Astrocyte (in vitro differentiated cells and primary cell): ENCODE results near the gene DNAH1. TPM values are rescaled to one million over a fixed set of nuclear protein-coding genes. Genes with fewer than 3 reads are reported as not detected.

Source experiments
- DNase-seq: peaks from one replicate; pipeline ENCODE4 v3.0.0-alpha.2; 2010; ENCODE audit warnings: low read depth
- FAIRE-seq: peaks from 2 replicates; lab custom pipeline; 2011; peaks lifted over from hg19 to GRCh38; lab: Jason Lieb, UNC
- H2AFZ ChIP-seq: 2 replicates; pipeline ENCODE4 v1.6.0; 2012; ENCODE audit warnings: low read depth, low read length, inconsistent platforms
- H3K27ac ChIP-seq: 2 replicates; pipeline ENCODE4 v1.5.1; 2011; ENCODE audit warnings: low read depth, low read length, inconsistent platforms
- H3K27me3 ChIP-seq: 2 replicates; pipeline ENCODE4 v1.6.0; 2011; ENCODE audit warnings: low read length, inconsistent platforms; ENCODE audit not compliant: insufficient read depth
- H3K36me3 ChIP-seq: 2 replicates; pipeline ENCODE4 v1.5.1; 2011; ENCODE audit warnings: low read length, inconsistent platforms; ENCODE audit not compliant: insufficient read depth
- H3K4me1 ChIP-seq: 2 replicates; pipeline ENCODE4 v1.5.1; 2011; ENCODE audit warnings: low read length, inconsistent platforms; ENCODE audit not compliant: insufficient read depth
- H3K4me2 ChIP-seq: 2 replicates; pipeline ENCODE4 v1.6.0; 2012; ENCODE audit warnings: low read length, inconsistent platforms
- H3K4me3 ChIP-seq: 2 replicates; pipeline ENCODE4 v1.5.1; 2011; ENCODE audit warnings: low read depth, mild to moderate bottlenecking, low read length, inconsistent platforms; ENCODE audit not compliant: insufficient read depth
- H3K79me2 ChIP-seq: 2 replicates; pipeline ENCODE4 v1.6.0; 2012; ENCODE audit warnings: mild to moderate bottlenecking, low read length, inconsistent platforms; ENCODE audit not compliant: insufficient read depth
- H3K9ac ChIP-seq: 2 replicates; pipeline ENCODE4 v1.6.0; 2012; ENCODE audit warnings: mild to moderate bottlenecking, low read length, inconsistent platforms
- H3K9me3 ChIP-seq: 2 replicates; pipeline ENCODE4 v1.5.1; 2012; ENCODE audit warnings: low read depth, mild to moderate bottlenecking, low read length, inconsistent platforms; ENCODE audit not compliant: insufficient read depth
- H4K20me1 ChIP-seq: 2 replicates; pipeline ENCODE4 v1.6.0; 2012; ENCODE audit warnings: low read length, inconsistent platforms; ENCODE audit not compliant: insufficient read depth
- H3K27ac Mint-ChIP-seq: one replicate; pipeline ENCODE4 v1.8.0; 2021; ENCODE audit warnings: mild to moderate bottlenecking, mixed read lengths; ENCODE audit not compliant: unreplicated experiment
- H3K27me3 Mint-ChIP-seq: one replicate; pipeline ENCODE4 v1.8.0; 2021; ENCODE audit warnings: low read depth, mixed read lengths; ENCODE audit not compliant: unreplicated experiment
- H3K36me3 Mint-ChIP-seq: one replicate; pipeline ENCODE4 v1.8.0; 2021; ENCODE audit warnings: low read depth, mixed read lengths; ENCODE audit not compliant: unreplicated experiment
- H3K4me1 Mint-ChIP-seq: one replicate; pipeline ENCODE4 v1.8.0; 2021; ENCODE audit warnings: low read depth, mixed read lengths; ENCODE audit not compliant: unreplicated experiment
- H3K4me3 Mint-ChIP-seq: one replicate; pipeline ENCODE4 v1.8.0; 2021; ENCODE audit warnings: mild to moderate bottlenecking, moderate library complexity, mixed read lengths; ENCODE audit not compliant: unreplicated experiment
- H3K9me3 Mint-ChIP-seq: one replicate; pipeline ENCODE4 v1.8.0; 2021; ENCODE audit warnings: mild to moderate bottlenecking, mixed read lengths; ENCODE audit not compliant: unreplicated experiment
- EZH2 ChIP-seq: IDR thresholded peaks from 2 replicates; pipeline ENCODE4 v1.6.1; 2012; ENCODE audit warnings: mild to moderate bottlenecking, low read length, inconsistent platforms; ENCODE audit not compliant: insufficient read depth
- total RNA-seq: library from RNA; stranded (reverse); gene quantifications from 2 replicates; pipeline ENCODE4 v1.2.1, GENCODE V29; 2021
- TF ChIP-seq, protein P1 (sequence below): IDR thresholded peaks from 2 replicates; pipeline ENCODE4 v1.5.1; 2011; ENCODE audit warnings: low read depth, mild to moderate bottlenecking, inconsistent platforms, low read length, moderate library complexity; ENCODE audit not compliant: insufficient read depth

The DNAH1 gene
- total RNA-seq, 1 donor from 2014 or later = 2.3 TPM

DNA sequence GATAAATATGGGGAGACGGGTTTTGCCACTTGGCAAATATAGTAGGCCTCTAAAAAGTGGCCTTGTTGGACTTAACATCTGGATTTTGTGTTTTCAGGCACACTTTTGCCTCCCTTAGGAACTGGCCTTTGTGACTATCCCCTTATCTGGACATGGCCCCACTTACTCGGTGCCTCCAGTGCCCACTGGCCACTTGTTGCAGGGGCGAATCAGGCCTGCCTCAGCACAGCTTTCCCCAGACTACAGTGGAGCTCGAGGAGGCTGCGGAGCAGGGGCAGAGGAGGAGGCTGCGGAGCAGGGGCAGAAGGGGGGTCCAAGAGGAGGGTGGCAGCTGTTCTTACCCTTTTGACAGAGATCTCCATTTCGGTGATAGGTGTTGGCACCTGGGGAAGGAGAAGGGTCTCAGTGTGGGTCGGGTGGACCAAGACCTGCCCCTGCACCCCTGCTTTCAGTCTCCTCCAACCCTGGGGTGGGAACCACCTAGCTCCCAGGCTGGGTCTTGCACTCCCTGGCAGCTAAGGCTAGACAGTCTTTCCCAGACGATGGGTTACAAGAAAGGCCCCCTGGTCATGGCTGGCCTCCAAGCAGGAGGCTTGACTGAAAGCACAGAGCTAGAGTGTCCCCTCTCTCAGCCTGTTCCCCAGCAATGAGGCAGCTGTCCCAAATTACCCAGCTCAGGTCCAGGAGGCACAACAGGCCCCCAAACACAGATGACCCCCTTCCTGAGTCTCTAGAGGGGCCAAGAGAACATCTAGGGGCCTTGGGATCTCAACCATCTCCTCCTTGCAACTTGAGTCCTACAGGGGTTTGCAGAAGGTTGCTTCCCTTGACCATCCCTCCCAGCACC is 122.7 kb downstream of the DNAH1 start:
- no peak for DNase-seq
- no peak overlapping the region for H2AFZ ChIP-seq
- no peak overlapping the region for H3K9ac ChIP-seq
- H3K36me3 ChIP-seq = no peaks in the 10 kb centered on the region
- Mint-ChIP-seq H3K4me1 (peaks cover 2% of the 10 kb centered on the region), H3K27ac (no peak overlapping the region), H3K4me3 (no peak overlapping the region), H3K9me3 (no peaks in the 10 kb centered on the region), H3K27me3 (peaks cover 25% of the 10 kb centered on the region), H3K36me3 (no peaks in the 10 kb centered on the region)
- H4K20me1 ChIP-seq = no peaks in the 10 kb centered on the region
- no peak overlapping the region for H3K27ac ChIP-seq
- H3K4me3 ChIP-seq = no peak overlapping the region
- H3K9me3 ChIP-seq = no peaks in the 10 kb centered on the region
- FAIRE-seq = no peak
- H3K4me2 ChIP-seq = no peak overlapping the region
- TF ChIP-seq EZH2 = no peak
- TF ChIP-seq, protein P1, sequence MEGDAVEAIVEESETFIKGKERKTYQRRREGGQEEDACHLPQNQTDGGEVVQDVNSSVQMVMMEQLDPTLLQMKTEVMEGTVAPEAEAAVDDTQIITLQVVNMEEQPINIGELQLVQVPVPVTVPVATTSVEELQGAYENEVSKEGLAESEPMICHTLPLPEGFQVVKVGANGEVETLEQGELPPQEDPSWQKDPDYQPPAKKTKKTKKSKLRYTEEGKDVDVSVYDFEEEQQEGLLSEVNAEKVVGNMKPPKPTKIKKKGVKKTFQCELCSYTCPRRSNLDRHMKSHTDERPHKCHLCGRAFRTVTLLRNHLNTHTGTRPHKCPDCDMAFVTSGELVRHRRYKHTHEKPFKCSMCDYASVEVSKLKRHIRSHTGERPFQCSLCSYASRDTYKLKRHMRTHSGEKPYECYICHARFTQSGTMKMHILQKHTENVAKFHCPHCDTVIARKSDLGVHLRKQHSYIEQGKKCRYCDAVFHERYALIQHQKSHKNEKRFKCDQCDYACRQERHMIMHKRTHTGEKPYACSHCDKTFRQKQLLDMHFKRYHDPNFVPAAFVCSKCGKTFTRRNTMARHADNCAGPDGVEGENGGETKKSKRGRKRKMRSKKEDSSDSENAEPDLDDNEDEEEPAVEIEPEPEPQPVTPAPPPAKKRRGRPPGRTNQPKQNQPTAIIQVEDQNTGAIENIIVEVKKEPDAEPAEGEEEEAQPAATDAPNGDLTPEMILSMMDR = no peak
- peaks cover 3% of the 10 kb centered on the region for H3K27me3 ChIP-seq
- no peaks in the 10 kb centered on the region for H3K79me2 ChIP-seq
- H3K4me1 ChIP-seq = no peaks in the 10 kb centered on the region

DNA sequence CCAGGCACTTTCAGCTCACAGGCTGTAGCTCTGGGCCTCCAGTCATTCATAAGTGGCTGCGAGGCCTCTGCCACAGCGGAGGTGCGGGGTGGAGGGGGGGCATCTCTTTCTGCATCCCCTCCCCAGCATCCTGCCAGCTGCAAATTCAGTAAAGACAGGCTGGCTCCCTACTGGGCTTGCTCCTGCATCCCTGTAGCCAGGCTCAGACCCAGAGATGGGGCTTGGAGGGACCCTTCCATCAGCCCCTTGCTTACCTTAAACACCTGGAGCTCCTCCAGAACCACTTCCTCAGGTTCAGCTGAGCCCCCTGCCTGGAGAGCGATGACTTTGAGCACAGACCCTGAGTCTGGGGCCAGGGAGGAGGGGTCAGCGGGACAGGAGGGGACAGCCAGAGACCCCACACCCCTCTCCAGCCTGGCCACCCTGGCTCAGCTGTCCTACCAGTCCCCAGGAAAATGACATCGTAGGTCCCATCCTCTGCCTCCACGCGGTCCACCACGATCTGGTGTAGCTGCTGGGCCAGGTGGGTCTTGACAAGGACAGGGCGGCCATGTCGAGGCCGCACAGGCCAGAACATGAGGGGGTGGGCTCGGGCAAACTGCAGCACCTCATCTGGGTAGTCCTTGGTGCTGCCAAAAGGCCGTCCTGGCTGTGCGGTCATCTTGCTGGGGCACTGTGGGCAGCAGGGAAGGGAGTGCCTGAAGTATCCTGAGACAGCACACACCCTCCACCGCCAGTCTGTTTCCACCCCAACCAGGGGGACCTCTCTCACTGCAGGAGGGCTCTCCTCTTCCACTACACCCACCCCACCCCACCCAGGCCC is 123.5 kb downstream of the DNAH1 start:
- no peaks in the 10 kb centered on the region for H3K9me3 ChIP-seq
- Mint-ChIP-seq H3K27me3 (peaks cover 23% of the 10 kb centered on the region), H3K4me3 (no peak overlapping the region), H3K27ac (no peak overlapping the region), H3K36me3 (no peaks in the 10 kb centered on the region), H3K4me1 (peaks cover 2% of the 10 kb centered on the region), H3K9me3 (no peaks in the 10 kb centered on the region)
- H3K4me3 ChIP-seq = no peak overlapping the region
- no peak for DNase-seq
- no peaks in the 10 kb centered on the region for H4K20me1 ChIP-seq
- H3K4me1 ChIP-seq = no peaks in the 10 kb centered on the region
- no peaks in the 10 kb centered on the region for H3K79me2 ChIP-seq
- H3K27ac ChIP-seq = no peak overlapping the region
- no peak overlapping the region for H2AFZ ChIP-seq
- H3K9ac ChIP-seq = no peak overlapping the region
- no peak for FAIRE-seq
- no peaks in the 10 kb centered on the region for H3K36me3 ChIP-seq
- H3K27me3 ChIP-seq = no peaks in the 10 kb centered on the region
- TF ChIP-seq, protein P1 = no peak
- TF ChIP-seq EZH2 = no peak
- no peak overlapping the region for H3K4me2 ChIP-seq
